ENCODE data around the gene MAP4K2.
"Not testable (repeated sequence)": the region's sequence is repeated elsewhere in the genome, so short reads cannot be mapped to it uniquely, and the experiment has no call there.

DNA sequence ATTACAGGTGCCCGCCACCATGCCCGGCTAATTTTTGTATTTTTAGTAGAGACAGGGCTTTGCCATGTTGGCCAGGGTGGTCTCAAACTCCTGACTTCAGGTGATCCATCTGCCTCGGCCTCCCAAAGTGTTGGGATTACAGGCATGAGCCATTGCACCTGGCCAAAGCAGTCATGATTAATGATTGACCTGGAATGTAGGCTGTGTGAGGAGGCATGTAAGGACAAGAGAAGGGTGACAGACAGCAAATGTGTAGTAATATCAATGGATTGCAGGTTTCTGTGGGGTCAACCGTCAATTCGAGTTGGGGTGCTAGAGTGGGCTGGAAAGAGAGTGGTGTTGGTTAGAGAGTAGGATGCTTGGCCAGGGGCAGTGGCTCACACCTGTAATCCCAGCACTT is 12.4 kb upstream of the MAP4K2 start:
- TF ChIP-seq, protein P1, sequence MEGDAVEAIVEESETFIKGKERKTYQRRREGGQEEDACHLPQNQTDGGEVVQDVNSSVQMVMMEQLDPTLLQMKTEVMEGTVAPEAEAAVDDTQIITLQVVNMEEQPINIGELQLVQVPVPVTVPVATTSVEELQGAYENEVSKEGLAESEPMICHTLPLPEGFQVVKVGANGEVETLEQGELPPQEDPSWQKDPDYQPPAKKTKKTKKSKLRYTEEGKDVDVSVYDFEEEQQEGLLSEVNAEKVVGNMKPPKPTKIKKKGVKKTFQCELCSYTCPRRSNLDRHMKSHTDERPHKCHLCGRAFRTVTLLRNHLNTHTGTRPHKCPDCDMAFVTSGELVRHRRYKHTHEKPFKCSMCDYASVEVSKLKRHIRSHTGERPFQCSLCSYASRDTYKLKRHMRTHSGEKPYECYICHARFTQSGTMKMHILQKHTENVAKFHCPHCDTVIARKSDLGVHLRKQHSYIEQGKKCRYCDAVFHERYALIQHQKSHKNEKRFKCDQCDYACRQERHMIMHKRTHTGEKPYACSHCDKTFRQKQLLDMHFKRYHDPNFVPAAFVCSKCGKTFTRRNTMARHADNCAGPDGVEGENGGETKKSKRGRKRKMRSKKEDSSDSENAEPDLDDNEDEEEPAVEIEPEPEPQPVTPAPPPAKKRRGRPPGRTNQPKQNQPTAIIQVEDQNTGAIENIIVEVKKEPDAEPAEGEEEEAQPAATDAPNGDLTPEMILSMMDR (conservative IDR thresholded peaks at IDR 0.05; ENCODE audit: low read depth in 2 of 2), result not testable (repeated sequence)
- not testable (repeated sequence) for TF ChIP-seq EZH2 (IDR thresholded peaks at IDR 0.05; ENCODE audit: low read depth, unreplicated experiment); CREB1 (CRISPR knock-in tag; IDR thresholded peaks at IDR 0.05; ENCODE audit: low read depth); POLR2AphosphoS5 (IDR thresholded peaks at IDR 0.05; ENCODE audit: low read depth); EZH2phosphoT487 (IDR thresholded peaks at IDR 0.05; ENCODE audit: unreplicated experiment)
- TF ChIP-seq, protein P2, sequence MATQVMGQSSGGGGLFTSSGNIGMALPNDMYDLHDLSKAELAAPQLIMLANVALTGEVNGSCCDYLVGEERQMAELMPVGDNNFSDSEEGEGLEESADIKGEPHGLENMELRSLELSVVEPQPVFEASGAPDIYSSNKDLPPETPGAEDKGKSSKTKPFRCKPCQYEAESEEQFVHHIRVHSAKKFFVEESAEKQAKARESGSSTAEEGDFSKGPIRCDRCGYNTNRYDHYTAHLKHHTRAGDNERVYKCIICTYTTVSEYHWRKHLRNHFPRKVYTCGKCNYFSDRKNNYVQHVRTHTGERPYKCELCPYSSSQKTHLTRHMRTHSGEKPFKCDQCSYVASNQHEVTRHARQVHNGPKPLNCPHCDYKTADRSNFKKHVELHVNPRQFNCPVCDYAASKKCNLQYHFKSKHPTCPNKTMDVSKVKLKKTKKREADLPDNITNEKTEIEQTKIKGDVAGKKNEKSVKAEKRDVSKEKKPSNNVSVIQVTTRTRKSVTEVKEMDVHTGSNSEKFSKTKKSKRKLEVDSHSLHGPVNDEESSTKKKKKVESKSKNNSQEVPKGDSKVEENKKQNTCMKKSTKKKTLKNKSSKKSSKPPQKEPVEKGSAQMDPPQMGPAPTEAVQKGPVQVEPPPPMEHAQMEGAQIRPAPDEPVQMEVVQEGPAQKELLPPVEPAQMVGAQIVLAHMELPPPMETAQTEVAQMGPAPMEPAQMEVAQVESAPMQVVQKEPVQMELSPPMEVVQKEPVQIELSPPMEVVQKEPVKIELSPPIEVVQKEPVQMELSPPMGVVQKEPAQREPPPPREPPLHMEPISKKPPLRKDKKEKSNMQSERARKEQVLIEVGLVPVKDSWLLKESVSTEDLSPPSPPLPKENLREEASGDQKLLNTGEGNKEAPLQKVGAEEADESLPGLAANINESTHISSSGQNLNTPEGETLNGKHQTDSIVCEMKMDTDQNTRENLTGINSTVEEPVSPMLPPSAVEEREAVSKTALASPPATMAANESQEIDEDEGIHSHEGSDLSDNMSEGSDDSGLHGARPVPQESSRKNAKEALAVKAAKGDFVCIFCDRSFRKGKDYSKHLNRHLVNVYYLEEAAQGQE (IDR thresholded peaks at IDR 0.05; ENCODE audit: unreplicated experiment), result not testable (repeated sequence)
- TF ChIP-seq, protein P3, sequence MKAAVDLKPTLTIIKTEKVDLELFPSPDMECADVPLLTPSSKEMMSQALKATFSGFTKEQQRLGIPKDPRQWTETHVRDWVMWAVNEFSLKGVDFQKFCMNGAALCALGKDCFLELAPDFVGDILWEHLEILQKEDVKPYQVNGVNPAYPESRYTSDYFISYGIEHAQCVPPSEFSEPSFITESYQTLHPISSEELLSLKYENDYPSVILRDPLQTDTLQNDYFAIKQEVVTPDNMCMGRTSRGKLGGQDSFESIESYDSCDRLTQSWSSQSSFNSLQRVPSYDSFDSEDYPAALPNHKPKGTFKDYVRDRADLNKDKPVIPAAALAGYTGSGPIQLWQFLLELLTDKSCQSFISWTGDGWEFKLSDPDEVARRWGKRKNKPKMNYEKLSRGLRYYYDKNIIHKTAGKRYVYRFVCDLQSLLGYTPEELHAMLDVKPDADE (IDR thresholded peaks at IDR 0.05), result not testable (repeated sequence)
